Measurements from ENCODE around the gene TRAF4. TPM values are rescaled to one million over a fixed set of nuclear protein-coding genes. Genes with fewer than 3 reads are reported as not detected.

Gene TRAF4
- total RNA-seq, 1 experiment from 2014 or later = 227 TPM

DNA sequence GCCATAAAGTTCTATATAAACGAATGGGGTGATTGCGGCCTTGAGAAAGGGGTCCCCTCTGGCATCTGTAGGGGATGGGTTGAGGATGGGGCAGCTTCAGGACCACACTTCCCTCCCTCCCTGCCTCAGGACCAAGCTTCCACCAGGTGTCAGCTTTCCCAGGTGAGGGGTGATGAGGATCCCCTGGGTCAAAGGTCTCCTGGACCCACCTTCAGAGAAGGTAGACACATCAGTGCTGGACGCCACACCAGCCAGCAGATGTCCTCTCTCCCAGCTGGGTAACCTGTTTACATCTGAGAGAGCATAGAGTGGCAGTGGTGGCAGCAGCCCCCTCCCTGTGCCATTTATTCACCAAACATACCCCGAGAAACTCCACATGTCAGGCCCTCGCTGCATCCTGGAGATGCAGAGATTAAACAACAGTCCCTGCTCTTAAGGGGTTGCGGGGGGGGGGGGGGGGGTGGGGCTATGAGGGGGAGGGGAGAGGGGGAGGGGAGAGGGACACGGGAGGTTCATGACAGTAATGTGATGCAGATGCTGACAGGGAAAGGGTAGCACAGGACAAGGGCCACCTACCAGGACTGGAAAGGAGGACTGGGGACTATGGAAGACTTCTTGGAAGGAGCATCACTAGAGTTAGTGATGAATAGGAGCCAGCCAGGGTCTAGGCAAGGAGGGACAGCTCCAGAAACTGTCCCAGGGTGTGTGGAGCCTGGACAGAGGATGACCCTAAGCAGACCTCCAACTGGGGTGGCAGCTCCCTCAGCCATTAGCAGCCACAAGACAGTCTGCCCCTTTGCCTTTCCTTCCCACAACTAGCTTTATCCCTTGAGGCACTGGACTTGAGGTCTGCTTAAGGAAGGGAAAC, 37.1 kb upstream of the TRAF4 start:
- Mint-ChIP-seq H3K36me3 (ENCODE audit: insufficient read depth in 1 of 3, low read depth in 3 of 3) (peaks cover 12 to 43% (median 31%) of the 10 kb centered on the region in 3 experiments; a peak in 6 of 7 replicates), H3K4me1 (peaks cover 34 to 45% of the 10 kb centered on the region in 2 experiments), H3K27me3 (ENCODE audit: low read depth) (no peaks in the 10 kb centered on the region), H3K9me3 (no peaks in the 10 kb centered on the region), H3K27ac (peak overlapping the region in 2 of 3 experiments; percentile 47 to 55; a peak in 3 of 7 replicates), H3K4me3 (0 out of 5 replicates have a peak overlapping the region, but pooled peaks of 1 of the 2 experiments have one; percentile 29)
- no peak for DNase-seq
- Histone ChIP-seq H3K9ac (ENCODE audit: extremely low read depth, insufficient read length, low read length) (no peak overlapping the region), H3K18ac (ENCODE audit: insufficient read length, low read depth, low read length) (no peak overlapping the region), H3K9me3 (ENCODE audit: control insufficient read depth, low read depth, low read length) (no peaks in the 10 kb centered on the region), H2BK15ac (ENCODE audit: low read depth, low read length) (no peak overlapping the region), H3K4me2 (ENCODE audit: insufficient read depth, insufficient read length, low read length) (no peak overlapping the region), H4K20me1 (ENCODE audit: control insufficient read depth, insufficient read depth, insufficient read length) (peaks cover 4% of the 10 kb centered on the region), H3K14ac (ENCODE audit: insufficient read depth, low read length) (no peak overlapping the region), H3K23me2 (ENCODE audit: insufficient read length, low read depth, low read length, poor library complexity, severe bottlenecking) (peaks cover 10% of the 10 kb centered on the region), H4K8ac (replicated peaks; ENCODE audit: insufficient read length, low read depth, low read length) (no peak overlapping the region), H3K27me3 (ENCODE audit: insufficient read depth, low read length) (no peaks in the 10 kb centered on the region), H3K4ac (ENCODE audit: low read depth, low read length) (no peak overlapping the region), H3K79me2 (ENCODE audit: insufficient read depth, low read length) (no peaks in the 10 kb centered on the region), H2AK5ac (ENCODE audit: insufficient read length, low read length) (no peak overlapping the region), H3K79me1 (ENCODE audit: insufficient read depth, low read depth, low read length, poor library complexity, severe bottlenecking) (no peaks in the 10 kb centered on the region), H3T11ph (ENCODE audit: low read length) (no peak overlapping the region), H4K5ac (ENCODE audit: insufficient read length, low read depth, low read length) (no peak overlapping the region), H3K23ac (ENCODE audit: insufficient read length, low read depth, low read length) (no peak overlapping the region), H3K27ac (ENCODE audit: insufficient read length, low read depth, low read length) (no peak overlapping the region), H3K56ac (ENCODE audit: insufficient read length, low read depth, low read length) (no peak overlapping the region), H2BK12ac (ENCODE audit: insufficient read length, low read depth, low read length) (no peak overlapping the region), H3K4me1 (ENCODE audit: insufficient read depth, low read length) (no peaks in the 10 kb centered on the region), H2BK120ac (ENCODE audit: low read depth, low read length, poor library complexity, severe bottlenecking) (no peak overlapping the region), H2BK5ac (ENCODE audit: insufficient read length, low read length) (no peak overlapping the region), H4K91ac (ENCODE audit: insufficient read length, low read depth, low read length) (no peak overlapping the region), H2BK20ac (ENCODE audit: low read depth, low read length, poor library complexity, severe bottlenecking) (no peak overlapping the region), H2AFZ (ENCODE audit: low read length) (no peak overlapping the region)
- no CpG with 5 or more reads among the region's 7 CpGs for WGBS (ENCODE audit: extremely low coverage, insufficient read length, low lambda C conversion rate)
- TF ChIP-seq CTCF (conservative IDR thresholded peaks at IDR 0.05) = peak; percentile 28; the same call in 2 of the 3 replicates
